ENCODE data around the gene DCTN2.

The DCTN2 gene

DNA sequence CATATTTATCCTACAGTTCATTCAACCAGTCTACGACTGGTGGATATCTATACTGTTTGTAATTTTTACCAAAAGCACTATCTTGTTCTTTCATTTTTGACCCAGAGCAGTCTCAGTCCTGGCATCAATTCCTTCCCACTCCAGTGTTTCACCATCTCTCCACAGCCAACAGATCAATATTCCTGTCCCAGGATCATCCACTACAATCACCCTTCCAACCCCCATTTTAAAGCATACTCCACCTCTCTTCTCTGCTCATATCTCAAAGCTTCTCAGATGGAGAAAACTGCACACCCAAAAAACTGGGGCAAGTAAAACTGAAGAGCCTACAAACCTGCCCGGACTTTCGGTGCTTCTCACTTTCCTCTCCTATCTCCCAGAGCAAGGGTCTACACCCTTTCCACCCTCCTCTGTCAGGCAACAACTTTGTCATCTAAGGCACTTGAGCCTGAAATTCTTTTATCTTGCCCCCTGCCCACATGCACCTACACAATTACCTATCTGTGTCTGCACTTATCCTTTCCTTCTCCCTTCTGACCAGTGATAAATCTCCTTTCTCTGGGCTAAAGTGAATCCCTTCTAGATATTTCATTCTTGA lies 39.9 kb upstream of the DCTN2 start:
- no peak for DNase-seq (ENCODE audit: low read depth)
- no peak for TF ChIP-seq CTCF (IDR thresholded peaks at IDR 0.05; ENCODE audit: insufficient read depth, low read depth, low read length, missing control alignments)
- H3K4me3 ChIP-seq (ENCODE audit: low read length): no peak overlapping the region

- H3K4me3 ChIP-seq (ENCODE audit: low read length): no peak overlapping the region
- TF ChIP-seq CTCF (IDR thresholded peaks at IDR 0.05; ENCODE audit: insufficient read depth, low read depth, low read length, missing control alignments): no peak
- no peak for DNase-seq (ENCODE audit: low read depth)
Observed at GRCh38 chr12:57586128-57586527, 39.1 kb upstream of the DCTN2 start.

DNA sequence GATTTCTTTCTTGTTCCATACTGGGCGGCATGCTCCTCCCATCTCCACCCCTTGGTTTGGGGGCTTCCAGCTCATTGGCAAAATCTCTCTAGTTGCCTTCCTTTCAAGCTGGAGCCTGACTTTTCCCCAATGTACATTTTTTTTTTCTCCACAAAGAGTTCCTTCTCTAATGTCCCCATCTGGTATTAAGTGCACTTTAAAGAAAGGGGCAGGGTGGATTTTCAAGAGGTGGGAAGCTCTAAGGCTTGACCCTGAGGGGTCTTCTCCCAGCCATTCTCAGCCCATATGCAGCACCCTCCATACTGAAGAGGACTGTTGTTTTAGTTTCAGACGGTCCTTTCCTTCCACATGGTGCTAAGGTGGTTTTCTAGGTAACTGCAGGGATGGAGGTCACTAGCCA lies 38.2 kb upstream of the DCTN2 start:
- no peak for TF ChIP-seq CTCF (IDR thresholded peaks at IDR 0.05; ENCODE audit: insufficient read depth, low read depth, low read length, missing control alignments)
- DNase-seq (ENCODE audit: low read depth): no peak
- no peak overlapping the region for H3K4me3 ChIP-seq (ENCODE audit: low read length)

DNA sequence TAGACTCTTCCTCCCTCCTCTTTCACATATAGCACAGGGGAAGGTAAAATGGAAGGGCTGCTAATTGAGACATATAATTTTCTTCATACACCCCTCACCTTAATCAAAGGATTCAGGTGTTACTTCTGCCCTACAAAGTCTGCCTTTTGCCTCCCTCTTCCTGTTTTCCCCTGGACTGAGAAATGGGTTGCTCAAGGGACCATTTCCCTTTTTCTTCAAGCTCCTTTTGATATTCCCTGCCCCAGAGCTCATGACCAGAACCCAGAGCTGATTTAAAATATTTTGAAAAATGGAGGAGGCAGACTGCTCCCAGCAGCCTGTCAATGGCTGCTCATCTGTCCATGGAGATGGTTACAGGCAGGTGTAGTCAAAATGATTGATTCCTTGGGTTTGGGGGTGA lies 37.7 kb upstream of the DCTN2 start:
- no peak for DNase-seq (ENCODE audit: low read depth)
- H3K4me3 ChIP-seq (ENCODE audit: low read length): no peak overlapping the region
- no peak for TF ChIP-seq CTCF (IDR thresholded peaks at IDR 0.05; ENCODE audit: insufficient read depth, low read depth, low read length, missing control alignments)

DNA sequence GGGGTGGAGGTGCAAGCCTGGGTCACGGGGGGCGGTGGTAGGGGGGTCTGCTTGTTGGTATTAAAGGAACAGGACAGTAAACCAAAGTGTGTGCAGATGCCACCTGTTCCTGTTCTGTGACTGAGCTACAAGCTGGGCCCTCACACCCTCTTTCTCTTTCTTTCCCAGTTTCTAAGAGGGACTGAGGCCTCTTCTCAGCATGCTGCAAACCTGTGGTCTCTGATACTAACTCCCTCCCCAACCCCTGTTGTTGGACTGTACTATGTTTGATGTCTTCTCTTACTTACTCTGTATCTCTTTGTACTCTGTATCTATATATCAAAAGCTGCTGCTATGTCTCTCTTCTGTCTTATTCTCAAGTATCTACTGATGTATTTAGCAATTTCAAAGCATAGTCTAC lies 37.1 kb upstream of the DCTN2 start:
- no peak overlapping the region for H3K4me3 ChIP-seq (ENCODE audit: low read length)
- DNase-seq (ENCODE audit: low read depth): no peak
- TF ChIP-seq CTCF (IDR thresholded peaks at IDR 0.05; ENCODE audit: insufficient read depth, low read depth, low read length, missing control alignments): no peak

GRCh38 chr12:57583008-57583831 lies 36.2 kb upstream of the DCTN2 start:
- no peak overlapping the region for H3K4me3 ChIP-seq (ENCODE audit: low read length)
- peak; percentile 88 for TF ChIP-seq CTCF (IDR thresholded peaks at IDR 0.05; ENCODE audit: insufficient read depth, low read depth, low read length, missing control alignments)
- DNase-seq (ENCODE audit: low read depth): peak; percentile 75

Data from epithelial cell of esophagus (primary cell).